Fibroblast of lung (primary cell): ENCODE measurements around the gene HRAS. TPM values are rescaled to one million over a fixed set of nuclear protein-coding genes. Genes with fewer than 3 reads are reported as not detected.

Experiments
- DNase-seq, 2 donors: peaks; one replicate each; pipeline versions ENCODE4 v3.0.0 to v3.0.0-alpha.2; 2010; ENCODE audit warnings: low read depth in 2 of 2
- H2AFZ ChIP-seq: 2 replicates; pipeline ENCODE4 v1.5.1; 2012; ENCODE audit warnings: low read length, control low read depth, inconsistent platforms
- H3K27ac ChIP-seq: 2 replicates; pipeline ENCODE4 v1.5.1; 2011; ENCODE audit warnings: low read length, control low read depth; ENCODE audit not compliant: insufficient read depth
- H3K27me3 ChIP-seq: 2 replicates; pipeline ENCODE4 v1.5.1; 2011; ENCODE audit warnings: mild to moderate bottlenecking, low read length; ENCODE audit not compliant: control insufficient read depth, insufficient read depth
- H3K36me3 ChIP-seq: 2 replicates; pipeline ENCODE4 v1.5.1; 2011; ENCODE audit warnings: low read length; ENCODE audit not compliant: control insufficient read depth, insufficient read depth
- H3K4me1 ChIP-seq: 2 replicates; pipeline ENCODE4 v1.5.1; 2011; ENCODE audit warnings: low read length; ENCODE audit not compliant: control insufficient read depth, insufficient read depth; ENCODE audit errors: extremely low read depth
- H3K4me2 ChIP-seq: 2 replicates; pipeline ENCODE4 v1.5.1; 2011; ENCODE audit warnings: low read length, control low read depth; ENCODE audit not compliant: insufficient read depth; ENCODE audit errors: extremely low read depth
- H3K4me3 ChIP-seq, 4 experiments: fragments of 200-600 bp in 1 of 4; sonication (generic) in 1 of 4; replicated peaks in 1 of 4; 2 replicates each; pipeline ENCODE4 v1.5.1; 2011 to 2016; ENCODE audit warnings: low read length in 4 of 4, low read depth in 3 of 4, mild to moderate bottlenecking in 3 of 4, control low read depth in 2 of 4, inconsistent platforms in 1 of 4, mixed read lengths in 1 of 4; ENCODE audit not compliant: insufficient read depth in 1 of 4; ENCODE audit errors: control extremely low read depth in 1 of 4
- H3K79me2 ChIP-seq: 2 replicates; pipeline ENCODE4 v1.5.1; 2012; ENCODE audit warnings: mild to moderate bottlenecking, low read length, inconsistent platforms; ENCODE audit not compliant: control insufficient read depth, insufficient read depth
- H3K9ac ChIP-seq: 2 replicates; pipeline ENCODE4 v1.5.1; 2011; ENCODE audit warnings: mild to moderate bottlenecking, low read length, control low read depth; ENCODE audit not compliant: insufficient read depth
- H3K9me3 ChIP-seq: 2 replicates; pipeline ENCODE4 v1.5.1; 2012; ENCODE audit warnings: low read depth, low read length; ENCODE audit not compliant: control insufficient read depth, insufficient read depth
- H4K20me1 ChIP-seq: 2 replicates; pipeline ENCODE4 v1.5.1; 2011; ENCODE audit warnings: low read length; ENCODE audit not compliant: control insufficient read depth, insufficient read depth; ENCODE audit errors: extremely low read depth
- CTCF ChIP-seq, 2 donors: IDR thresholded peaks in 1 of 2; conservative IDR thresholded peaks in 1 of 2; 1 replicate in 1 of 2; 2 replicates in 1 of 2; pipeline ENCODE4 v1.5.1; 2011 to 2012; ENCODE audit warnings: low read length in 2 of 2, control low read depth in 1 of 2, inconsistent platforms in 1 of 2, low read depth in 1 of 2, mild to moderate bottlenecking in 1 of 2
- EZH2 ChIP-seq: IDR thresholded peaks from 2 replicates; pipeline ENCODE4 v1.5.1; 2012; ENCODE audit warnings: low read length, control low read depth, mild to moderate bottlenecking; ENCODE audit errors: missing control alignments
- polyA plus RNA-seq, 2 donors: library from polyadenylated mRNA; depleted of rRNA in 1 of 2; stranded (reverse) in 1 of 2; unstranded in 1 of 2; fragments of >200 nt; gene quantifications; 2 replicates each; pipeline ENCODE4 v1.2.1, GENCODE V29; 2011 to 2012; ENCODE audit warnings: missing spikeins in 1 of 2
- total RNA-seq: library from RNA; depleted of rRNA; stranded (reverse); fragments of >200 nt; gene quantifications from 2 replicates; pipeline ENCODE4 v1.2.1, GENCODE V29; 2014

The HRAS gene
- total and polyA plus RNA-seq, 2 donors (not counting 1 experiment from before 2014, with no cell fraction given) = 51.7 to 58.5 TPM

GRCh38 chr11:557328-558132, 22.2 kb upstream of the HRAS start:
- no peaks in the 10 kb centered on the region for H4K20me1 ChIP-seq
- no peak overlapping the region for H3K27ac ChIP-seq
- H3K4me3 ChIP-seq = no peak overlapping the region
- no peaks in the 10 kb centered on the region for H3K9me3 ChIP-seq
- H3K27me3 ChIP-seq = peaks cover 33% of the 10 kb centered on the region
- no peak overlapping the region for H3K4me2 ChIP-seq
- H3K36me3 ChIP-seq = no peaks in the 10 kb centered on the region
- peaks cover 4% of the 10 kb centered on the region for H3K4me1 ChIP-seq
- H3K9ac ChIP-seq = no peak overlapping the region
- DNase-seq = no peak
- H3K79me2 ChIP-seq = no peaks in the 10 kb centered on the region
- TF ChIP-seq CTCF (conservative IDR thresholded peaks at IDR 0.05 in 1 of 2, IDR thresholded peaks at IDR 0.05 in 1 of 2; ENCODE audit: low read depth in 1 of 2, low read length in 2 of 2) (no peak), EZH2 (no peak)
- no peak overlapping the region for H2AFZ ChIP-seq

- no peak overlapping the region for H3K27ac ChIP-seq
- no peak overlapping the region for H3K4me2 ChIP-seq
- H2AFZ ChIP-seq = no peak overlapping the region
- no peaks in the 10 kb centered on the region for H3K36me3 ChIP-seq
- no peak overlapping the region for H3K4me3 ChIP-seq
- H4K20me1 ChIP-seq = no peaks in the 10 kb centered on the region
- no peaks in the 10 kb centered on the region for H3K9me3 ChIP-seq
- no peak for DNase-seq
- peaks cover 33% of the 10 kb centered on the region for H3K27me3 ChIP-seq
- no peak overlapping the region for H3K9ac ChIP-seq
- peaks cover 4% of the 10 kb centered on the region for H3K4me1 ChIP-seq
- H3K79me2 ChIP-seq = no peaks in the 10 kb centered on the region
- TF ChIP-seq CTCF (conservative IDR thresholded peaks at IDR 0.05 in 1 of 2, IDR thresholded peaks at IDR 0.05 in 1 of 2; ENCODE audit: low read depth in 1 of 2, low read length in 2 of 2) (no peak), EZH2 (peak; percentile 5)
These were observed 21.4 kb upstream of the HRAS start for GRCh38 chr11:556662-557256.

GRCh38 chr11:555780-556661, 20.6 kb upstream of the HRAS start:
- H3K27me3 ChIP-seq = peaks cover 33% of the 10 kb centered on the region
- H3K4me1 ChIP-seq = peaks cover 4% of the 10 kb centered on the region
- no peak overlapping the region for H3K4me3 ChIP-seq
- TF ChIP-seq CTCF (conservative IDR thresholded peaks at IDR 0.05 in 1 of 2, IDR thresholded peaks at IDR 0.05 in 1 of 2; ENCODE audit: low read depth in 1 of 2, low read length in 2 of 2) (no peak), EZH2 (peak; percentile 94)
- no peaks in the 10 kb centered on the region for H4K20me1 ChIP-seq
- H3K9me3 ChIP-seq = no peaks in the 10 kb centered on the region
- H3K4me2 ChIP-seq = no peak overlapping the region
- no peak overlapping the region for H3K9ac ChIP-seq
- H2AFZ ChIP-seq = no peak overlapping the region
- no peaks in the 10 kb centered on the region for H3K79me2 ChIP-seq
- no peak for DNase-seq
- no peak overlapping the region for H3K27ac ChIP-seq
- H3K36me3 ChIP-seq = no peaks in the 10 kb centered on the region
